HG02938 (cell line): ENCODE data around the gene DRC1.

Source experiments
- ATAC-seq: cut with Tn5 transposase; IDR thresholded peaks from one replicate; pipeline ENCODE4 v1.9.1; 2021; ENCODE audit warnings: mild to moderate bottlenecking, moderate library complexity; ENCODE audit not compliant: unreplicated experiment

Gene DRC1

DNA sequence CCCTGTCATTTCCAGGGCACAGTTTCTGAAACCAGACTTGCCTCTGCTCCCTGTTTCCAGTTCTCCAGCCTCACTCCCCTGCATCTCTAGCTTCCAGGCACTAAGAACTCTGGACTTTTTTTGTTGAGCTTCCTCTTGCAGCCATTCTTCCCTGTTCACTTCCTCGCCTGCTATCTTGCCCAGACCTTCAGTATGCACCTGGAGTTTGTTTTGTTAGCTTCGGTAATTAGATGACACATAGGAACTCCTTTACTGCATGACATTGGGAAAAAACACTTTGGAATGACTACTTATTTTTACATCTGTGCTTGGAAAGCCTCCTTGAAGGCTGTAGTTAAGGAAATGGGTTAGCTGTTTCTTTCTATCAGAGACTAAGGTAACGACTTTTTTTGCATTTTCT lies 41.0 kb downstream of the DRC1 start:
- ATAC-seq, result no peak

DNA sequence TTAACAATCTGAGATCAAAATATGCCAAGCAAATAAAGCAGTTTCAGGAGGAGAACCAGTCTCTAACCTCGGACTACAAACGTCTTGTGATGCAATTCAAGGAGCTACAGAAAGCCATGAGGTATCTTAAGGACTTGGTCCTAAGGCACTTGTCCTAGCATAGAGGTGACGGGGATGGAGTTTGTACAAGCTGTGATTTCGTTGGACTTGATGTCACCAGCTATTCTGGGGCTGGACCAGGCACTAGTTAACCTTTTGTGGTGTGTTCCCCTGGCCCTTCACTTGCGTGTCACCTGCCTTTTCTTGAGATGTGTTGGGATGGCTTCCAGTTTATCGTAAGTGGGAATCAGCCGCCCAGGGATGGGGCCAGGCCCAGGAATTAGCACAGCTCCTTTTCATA lies 42.5 kb downstream of the DRC1 start:
- ATAC-seq, result no peak

DNA sequence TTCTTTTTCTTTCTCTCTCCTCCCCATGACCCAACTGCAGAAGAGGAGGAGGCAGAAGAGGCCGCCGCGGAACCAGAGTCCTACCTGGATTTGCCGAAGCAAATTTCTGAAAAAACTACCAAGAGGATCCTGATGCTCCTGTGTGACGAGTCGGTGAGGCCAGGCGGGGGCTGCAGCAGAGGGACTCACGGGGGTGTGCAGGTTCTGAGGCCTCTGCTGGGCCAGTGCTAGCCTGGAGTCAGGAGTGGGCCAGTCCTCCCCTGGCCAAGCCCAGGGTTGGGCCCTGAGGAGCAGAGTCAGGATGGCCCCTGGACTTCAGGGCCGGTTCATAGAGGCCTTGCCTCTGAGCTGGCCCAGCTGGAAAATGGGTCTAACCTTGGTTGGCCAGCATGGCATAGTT lies 46.9 kb downstream of the DRC1 start:
- ATAC-seq, result no peak

DNA sequence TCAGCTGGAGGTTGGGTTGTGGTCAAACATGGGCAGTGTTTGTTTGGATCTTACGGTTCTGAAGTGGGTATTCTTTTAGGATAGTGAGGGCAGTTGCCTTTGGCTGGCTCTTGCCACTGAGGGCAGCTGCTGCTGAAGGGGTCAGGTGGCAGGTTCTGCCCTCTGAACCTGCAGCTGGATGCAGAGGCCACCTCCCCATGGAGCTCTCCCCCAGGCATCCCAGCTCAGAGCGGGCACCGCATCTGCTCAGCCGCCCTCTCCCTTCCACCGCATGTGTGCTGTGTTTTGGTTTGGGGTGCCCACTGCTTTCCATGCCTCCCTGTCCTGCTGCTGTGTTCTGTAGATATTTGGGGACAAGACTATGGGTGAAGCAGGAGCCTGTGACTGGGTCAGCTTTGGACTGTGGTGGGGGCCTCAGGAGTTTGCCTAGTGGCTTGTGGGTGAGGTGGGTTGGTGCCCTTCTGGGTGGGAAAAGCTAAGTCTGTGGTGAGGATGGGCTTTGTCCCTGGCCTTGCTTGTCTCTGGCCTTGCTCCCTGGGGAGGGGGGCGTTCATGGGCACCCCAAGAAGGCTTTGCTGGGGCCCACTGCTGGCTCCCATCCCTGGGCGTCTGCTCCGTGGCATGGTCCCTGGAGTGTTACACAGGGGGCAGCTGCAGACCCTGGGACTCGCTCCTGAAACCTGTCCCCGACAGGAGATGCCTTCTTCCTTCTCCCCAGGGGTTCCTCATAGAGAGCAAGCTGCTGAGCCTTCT lies 47.7 kb downstream of the DRC1 start:
- no peak for ATAC-seq

DNA sequence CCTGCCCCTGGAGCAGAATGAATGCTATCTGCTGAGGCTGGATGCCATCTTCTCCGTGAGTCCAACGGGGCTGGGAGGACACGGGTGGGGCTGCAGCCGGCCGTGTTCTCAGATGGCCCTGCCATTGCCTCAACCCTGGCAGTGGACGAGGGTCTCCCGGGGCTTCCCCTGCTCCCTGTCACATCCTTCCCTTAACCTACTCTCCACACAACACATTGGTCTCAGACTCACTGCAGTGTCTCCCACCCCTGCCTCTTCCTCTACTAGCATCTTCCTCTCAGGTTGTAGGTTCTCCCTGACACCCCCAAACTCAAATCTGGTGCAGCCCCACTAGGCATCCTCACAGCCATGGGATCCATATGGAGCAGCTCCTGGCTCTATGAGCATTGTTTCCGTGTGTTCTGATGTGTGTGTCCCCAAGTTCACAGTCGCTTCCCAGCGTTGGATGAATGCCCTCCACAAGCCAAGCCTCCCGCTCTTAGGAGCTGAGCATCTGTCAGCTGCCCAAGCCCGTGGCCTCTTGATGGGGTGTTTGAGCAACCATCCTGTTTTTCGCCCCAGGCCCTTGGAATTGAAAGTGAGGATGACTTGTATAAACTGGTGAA lies 48.4 kb downstream of the DRC1 start:
- ATAC-seq, result no peak

DNA sequence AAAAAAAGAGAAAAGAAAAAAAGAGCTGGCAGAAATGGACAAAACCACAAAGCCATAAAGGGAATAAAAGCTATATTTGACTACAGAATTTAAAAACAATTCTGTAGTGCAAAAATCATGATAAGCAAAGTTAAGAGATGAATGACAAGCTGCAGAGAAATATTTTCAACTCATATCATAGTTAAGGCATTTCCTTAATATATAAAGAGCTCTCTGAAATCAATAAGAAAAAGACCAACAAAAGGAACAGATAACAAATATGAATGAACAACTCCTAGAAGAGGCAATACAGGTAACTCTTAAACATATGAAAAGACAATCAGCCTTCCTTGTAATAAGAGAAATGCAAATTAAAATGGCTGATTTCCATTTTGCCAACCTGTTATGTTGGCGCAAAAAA lies 50.0 kb downstream of the DRC1 start:
- no peak for ATAC-seq

DNA sequence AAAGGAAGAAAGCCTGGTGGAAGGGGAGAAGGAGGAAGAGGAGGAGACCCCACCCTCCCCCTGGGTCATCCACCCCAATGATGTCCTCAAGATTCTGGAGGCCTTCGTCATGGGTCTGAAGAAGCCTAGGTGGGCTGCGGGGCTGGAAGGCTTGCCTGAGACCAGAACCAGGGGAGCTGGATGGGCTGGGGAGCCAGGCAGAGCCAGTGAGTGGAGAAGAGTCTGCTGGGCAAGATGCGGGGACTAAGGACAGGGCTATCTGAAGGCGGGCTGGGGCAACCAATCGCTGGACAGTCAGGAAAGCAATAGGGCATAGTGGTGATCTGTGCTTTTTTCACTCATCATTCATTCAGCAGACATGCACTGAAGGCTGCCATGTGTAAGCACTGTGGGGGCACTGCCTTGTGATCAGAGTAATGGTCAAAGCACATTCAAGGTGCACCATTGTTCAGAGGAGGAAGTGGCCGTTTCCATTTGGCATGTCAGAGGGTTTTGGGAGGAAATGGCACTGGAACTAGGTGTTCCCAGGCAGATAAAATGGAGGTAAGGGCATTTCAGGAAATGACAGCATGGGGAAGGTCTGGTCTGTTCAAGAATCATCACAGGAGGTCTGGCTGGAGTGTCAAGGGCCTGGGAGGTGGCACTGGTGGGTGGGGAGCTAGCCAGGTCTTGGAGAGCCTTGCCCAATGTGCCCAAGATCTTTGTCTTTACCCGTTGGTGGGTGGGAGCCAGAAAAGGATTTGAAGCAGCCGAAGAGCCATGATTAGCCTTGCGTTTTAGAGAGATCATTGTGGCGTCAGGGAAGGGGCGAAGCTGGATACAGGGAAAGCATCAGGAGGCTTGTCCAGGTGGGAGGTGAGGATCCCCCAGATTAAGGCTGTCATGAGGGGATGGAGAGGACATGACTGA lies 52.0 kb downstream of the DRC1 start:
- ATAC-seq, result no peak

DNA sequence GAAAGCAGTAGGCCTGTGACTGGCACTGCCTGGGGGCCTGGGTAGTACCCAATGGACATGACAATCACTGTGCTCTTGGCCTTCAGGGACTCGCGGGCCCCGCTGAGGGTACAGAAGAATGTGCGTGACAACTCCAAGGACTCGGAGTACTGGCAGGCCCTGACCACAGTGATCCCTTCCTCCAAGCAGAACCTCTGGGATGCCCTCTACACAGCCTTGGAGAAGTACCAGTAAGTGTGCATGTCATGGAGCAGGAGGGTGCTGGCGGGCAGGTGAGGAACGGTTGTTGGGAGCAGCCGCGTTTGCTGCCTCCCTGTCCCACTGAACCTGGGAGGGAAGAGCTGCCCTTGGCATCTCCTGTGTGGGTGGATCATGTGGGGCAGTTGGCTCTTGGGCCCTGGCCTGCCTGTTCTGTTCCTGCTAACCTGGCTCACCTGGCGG lies 52.9 kb downstream of the DRC1 start:
- no peak for ATAC-seq

DNA sequence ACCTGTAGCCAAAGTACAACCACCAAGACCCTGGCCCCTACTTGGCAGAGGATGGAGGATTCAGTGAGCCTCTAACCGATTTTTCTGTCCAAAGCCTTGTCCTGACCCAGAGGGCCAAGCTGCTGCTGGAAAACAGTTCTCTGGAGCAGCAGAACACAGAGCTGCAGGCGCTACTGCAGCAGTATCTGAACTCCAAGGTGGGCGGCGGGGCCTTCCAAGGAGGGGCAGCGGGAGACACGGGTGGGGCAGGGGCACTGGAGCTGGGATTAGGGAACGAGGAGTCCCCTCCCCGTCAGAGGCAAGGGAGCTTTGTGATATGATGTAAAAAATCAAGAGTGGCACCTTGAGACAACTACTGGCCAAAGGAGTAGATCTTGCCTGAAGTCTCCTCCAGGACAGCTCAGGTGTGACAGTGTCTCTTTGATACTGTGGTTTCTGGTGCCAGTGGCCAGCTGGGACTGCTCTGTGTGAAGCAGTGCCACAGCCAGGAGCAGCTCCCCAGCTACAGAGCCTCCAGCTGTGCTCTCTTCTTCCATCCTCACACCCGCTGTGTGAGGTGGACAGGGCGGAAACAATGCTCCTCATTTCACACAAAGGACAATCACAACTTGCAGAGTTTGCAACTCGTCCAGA lies 53.4 kb downstream of the DRC1 start:
- ATAC-seq, result no peak

DNA sequence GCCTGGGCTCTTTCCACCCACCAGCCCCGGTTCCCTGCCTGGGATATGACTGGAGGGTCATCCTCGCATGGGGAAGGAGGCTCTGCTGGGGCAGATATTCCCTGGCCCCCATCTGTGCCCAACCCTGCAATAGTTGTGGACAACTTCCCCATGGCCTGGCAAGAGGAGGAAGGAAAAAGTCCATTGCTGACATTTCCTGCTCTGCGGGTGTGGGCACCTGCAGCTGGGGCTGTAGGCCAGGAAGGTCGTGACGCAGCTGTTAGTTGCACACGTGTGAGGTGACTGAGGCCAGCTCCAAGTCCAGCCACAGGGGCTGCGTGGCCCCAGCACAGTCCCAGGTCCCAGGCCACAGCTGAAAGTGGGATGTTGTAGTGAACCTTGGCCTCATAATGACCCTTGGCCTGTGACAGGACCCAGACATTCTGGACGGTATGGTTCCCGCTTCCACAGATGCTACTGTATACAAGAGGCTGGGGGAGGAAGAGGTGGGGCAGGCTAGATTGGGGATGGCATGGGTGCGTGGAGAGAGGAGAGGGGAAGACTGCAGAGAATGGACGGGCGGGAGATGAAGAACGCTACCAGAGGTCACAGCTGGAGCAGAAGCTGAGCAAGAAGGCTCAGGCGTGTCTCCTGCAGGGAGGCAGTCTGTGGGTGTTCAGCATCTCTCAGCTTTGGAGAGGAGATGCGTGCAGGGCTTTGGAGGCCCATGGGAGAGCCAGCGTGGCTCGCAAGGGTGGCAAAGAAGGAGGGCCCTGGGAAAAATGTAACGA lies 54.1 kb downstream of the DRC1 start:
- no peak for ATAC-seq

DNA sequence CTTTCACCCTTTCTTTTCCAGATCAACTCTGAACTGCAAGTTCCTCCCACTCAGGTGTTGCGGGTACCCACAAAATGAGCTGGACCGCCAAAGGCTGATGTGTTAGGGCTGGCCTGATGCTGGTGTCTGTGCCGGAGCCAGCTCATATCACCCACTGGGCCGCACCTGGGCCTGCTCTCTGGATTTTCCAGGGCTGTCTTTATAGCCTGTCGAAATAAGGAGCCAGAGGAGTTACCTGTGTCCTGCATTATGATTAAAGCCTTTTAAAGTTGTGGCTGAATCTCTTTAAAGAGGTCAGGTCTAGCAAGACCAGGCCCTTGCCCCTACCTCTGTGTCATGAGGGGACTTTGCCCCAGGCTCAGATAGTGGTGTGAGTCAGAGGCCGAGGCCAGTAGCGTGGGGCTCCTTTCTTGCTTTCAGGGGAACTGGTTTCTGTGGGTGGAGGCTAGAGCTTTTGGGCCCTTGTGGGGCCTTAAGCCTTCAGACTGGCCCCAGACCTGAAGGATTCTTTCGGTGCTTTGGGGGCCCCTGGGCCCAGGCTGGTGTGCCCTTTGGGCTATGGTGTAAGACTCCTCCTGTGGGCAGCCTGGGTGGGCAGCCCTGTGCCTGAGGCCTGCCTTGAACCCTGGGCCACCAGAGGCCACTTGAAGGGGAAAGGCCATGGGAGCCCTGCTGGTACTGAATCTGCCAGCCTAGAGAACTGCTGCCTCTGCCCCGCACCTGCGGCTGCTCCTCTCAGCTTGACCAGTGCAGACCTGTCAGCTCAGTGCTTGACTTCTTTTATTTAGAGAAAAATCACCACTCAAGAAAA lies 54.9 kb downstream of the DRC1 start:
- no peak for ATAC-seq

DNA sequence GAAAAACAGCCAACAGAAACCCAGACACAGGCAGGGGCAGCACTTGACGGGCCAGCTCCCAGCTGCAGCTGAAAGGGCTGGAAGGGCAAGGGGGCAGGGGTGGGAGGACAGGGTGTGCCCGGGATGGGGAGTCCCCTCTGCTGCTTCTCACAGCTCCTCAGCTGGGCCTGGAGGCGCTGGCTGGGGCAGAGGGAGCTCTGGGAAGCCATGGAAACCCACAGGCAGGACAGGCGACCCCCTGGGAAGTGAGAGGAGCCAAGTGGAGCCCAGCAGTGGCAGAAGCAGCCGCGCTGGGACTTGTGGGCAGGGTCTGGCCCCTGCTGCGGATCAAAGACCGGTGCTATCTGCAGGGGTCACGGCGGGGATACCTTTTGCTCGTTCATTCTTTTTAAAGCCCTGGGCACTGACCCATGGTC lies 55.5 kb downstream of the DRC1 start:
- no peak for ATAC-seq

DNA sequence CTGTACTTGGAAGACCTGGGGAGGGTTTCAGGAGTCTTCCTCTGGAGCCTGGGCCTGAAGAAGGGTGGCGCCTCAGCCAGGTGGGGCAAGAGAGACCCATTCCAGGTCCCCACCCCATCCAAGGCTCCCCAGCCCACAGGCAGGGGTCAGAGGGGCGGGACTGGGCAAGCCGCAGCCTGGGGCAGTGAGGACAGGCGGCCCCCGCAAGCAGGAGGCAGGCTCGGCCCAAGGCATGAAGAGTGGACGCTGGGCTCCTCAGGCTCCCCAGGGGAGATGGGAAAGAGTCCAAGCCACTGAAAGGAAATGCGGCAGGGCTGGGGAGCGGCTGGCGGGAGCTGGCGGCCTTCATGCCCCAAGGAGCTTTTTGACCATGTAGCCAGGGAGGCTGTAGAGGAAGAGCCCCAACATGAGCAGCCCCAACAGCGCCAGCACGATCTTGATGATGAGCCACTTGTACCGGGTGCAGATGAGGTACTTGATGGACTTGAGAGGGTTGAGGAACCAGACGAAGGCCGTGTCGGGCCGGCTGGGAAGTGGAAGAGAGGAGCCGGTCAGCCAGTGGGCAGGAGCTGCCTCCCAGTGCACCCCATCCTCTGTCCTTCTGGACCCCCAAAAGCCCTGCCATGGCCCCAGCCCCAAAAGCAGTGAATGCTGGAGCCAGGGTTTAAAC lies 56.1 kb downstream of the DRC1 start:
- ATAC-seq, result no peak

DNA sequence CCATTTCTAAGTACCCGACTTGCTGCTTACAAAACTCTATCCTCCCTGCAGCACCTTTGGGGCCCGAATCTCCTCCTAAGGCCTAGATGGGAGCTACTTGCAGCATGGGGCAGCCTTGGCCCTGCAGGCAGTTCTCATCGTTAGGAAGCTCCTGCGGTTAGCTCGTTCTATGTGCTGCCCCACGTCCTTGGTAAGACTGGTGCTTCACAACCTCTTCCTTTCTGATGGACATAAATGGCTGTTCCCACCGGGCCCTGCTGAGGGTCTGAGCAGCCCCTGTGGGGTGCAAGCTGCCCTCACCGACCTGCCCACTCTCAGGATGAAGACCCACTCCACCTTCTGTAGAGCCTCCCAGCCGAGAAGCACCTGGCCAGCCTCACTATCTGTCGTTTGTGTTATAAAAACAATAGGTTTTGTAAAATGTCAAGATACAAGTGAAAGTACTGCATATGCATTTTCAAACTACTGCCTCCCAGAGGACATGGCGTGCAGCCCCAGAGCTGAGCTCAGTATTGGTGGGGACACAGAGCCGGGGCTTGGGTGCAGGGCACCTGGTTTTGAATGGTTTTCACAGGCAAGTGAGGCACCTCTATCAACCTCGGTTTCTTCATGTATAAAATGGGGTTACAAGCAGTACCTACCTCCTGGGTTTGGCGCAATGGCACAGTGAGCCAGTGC lies 56.8 kb downstream of the DRC1 start:
- ATAC-seq, result no peak

DNA sequence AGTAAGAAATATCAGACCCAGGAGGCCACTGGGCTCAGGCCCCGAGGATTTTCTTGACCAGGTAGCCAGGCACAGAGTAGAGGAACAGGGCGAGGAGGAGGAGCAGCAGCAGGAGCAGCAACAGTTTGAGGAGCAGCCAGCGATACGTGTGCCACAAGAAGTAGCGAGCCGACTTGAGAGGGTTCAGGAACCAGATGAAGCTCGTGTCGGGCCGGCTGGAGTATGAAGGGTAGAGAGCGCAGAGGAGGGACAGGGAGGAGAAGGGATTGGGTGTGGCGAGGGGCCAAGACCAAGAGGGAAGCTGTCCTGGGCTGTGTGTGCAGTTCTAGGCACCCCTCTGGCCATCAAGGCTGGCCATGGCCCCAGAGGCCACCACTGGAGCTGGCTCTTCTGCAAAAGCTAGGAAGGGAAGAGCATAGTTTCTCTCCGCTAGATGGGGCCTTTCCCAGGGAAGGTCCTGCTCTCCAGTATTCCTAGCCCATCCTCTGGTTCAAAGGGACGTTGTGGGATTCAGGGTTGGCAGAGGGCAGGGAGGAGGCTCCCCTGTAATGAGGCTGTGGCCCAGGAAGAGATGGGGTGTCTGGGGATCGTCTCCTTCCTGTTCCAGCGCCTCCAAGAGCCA lies 58.4 kb downstream of the DRC1 start:
- no peak for ATAC-seq

DNA sequence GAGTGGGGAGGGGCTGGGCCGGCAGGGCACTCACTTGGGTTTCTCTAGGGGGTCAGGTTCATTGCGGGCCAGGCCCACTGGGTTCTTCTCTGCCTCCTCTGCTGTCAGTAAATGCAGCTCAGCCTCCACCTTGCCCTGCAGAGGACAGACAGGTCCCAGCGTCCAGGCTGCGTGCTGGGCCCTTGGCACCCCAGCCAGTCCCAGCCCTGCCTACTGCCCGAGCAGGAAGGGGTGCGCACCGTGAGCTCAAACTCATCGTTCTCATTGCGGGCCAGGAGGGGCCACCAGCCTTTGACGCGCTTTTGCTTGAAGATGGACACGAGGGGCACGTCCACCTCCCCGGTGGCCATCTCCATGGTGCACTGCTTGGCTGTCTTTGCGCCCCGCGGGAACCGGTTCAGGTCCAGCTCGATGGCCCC lies 58.9 kb downstream of the DRC1 start:
- no peak for ATAC-seq

DNA sequence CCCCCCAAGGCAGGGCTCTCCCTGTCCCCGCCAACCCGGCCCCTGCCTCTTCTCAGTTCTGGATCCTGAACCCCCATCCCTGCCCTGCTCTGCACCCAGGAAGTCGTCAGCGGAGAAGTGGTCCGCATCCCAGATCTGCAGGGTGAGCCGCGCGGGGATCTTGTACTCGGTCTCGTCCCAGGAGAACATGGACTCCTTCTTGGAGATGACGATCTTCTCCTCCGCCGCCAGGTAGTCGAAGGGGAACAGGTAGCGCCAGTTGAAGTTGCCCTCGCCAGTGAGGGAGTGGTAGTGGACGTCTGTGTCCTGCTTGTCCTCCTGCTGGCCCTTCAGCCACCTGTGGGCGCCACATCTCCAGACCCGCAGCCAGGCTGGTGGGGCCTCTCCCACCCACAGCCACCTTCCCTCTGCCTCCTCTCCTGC lies 59.9 kb downstream of the DRC1 start:
- no peak for ATAC-seq

DNA sequence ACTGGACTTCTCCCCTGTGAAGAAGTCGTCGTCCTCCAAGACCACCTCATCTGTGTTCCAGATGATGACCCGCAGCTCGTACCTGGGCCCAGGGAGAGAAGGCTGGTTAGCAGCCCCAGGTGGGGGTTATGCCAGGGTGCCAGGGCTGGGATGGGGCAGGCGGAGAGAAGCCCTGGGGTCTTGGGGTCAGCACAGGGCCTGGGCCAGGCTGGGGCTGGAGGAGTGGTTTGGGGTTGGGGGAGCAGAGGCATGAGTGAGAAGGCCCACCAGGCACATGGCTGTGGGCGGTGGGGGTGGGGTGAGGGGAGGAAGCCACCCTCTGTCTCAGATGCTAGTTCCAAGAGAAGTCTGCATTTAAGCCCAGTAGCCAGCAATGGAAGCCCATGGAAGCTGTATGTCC lies 60.4 kb downstream of the DRC1 start:
- ATAC-seq, result no peak
